H9 (cell line): Measurements from ENCODE around the gene MLYCD. TPM values are rescaled to one million over a fixed set of nuclear protein-coding genes. Genes with fewer than 3 reads are reported as not detected.

Experiments used
- DNase-seq: peaks from one replicate; pipeline ENCODE4 v3.0.0-alpha.2; 2017
- H2AFZ ChIP-seq: one replicate; pipeline ENCODE4 v1.6.1; 2013; ENCODE audit warnings: mild to moderate bottlenecking, low read length, control low read depth, moderate library complexity
- H2AK5ac ChIP-seq: 2 replicates; pipeline ENCODE4 v1.6.1; 2013; ENCODE audit warnings: low read length, control low read depth, mixed read lengths; ENCODE audit not compliant: insufficient read length
- H2BK120ac ChIP-seq: one replicate; pipeline ENCODE4 v1.6.1; 2013; ENCODE audit warnings: low read depth, mild to moderate bottlenecking, low read length, control low read depth, inconsistent platforms; ENCODE audit not compliant: poor library complexity, severe bottlenecking
- H2BK12ac ChIP-seq: 2 replicates; pipeline ENCODE4 v1.6.1; 2013; ENCODE audit warnings: low read length, control low read depth, mixed read lengths, low read depth; ENCODE audit not compliant: insufficient read length
- H2BK15ac ChIP-seq: 2 replicates; pipeline ENCODE4 v1.6.1; 2013; ENCODE audit warnings: low read depth, low read length, control low read depth
- H2BK20ac ChIP-seq: one replicate; pipeline ENCODE4 v1.6.1; 2013; ENCODE audit warnings: low read depth, mild to moderate bottlenecking, low read length, control low read depth, inconsistent platforms; ENCODE audit not compliant: poor library complexity, severe bottlenecking
- H2BK5ac ChIP-seq: 2 replicates; pipeline ENCODE4 v1.6.1; 2013; ENCODE audit warnings: low read length, control low read depth, mixed read lengths; ENCODE audit not compliant: insufficient read length
- H3K14ac ChIP-seq: 2 replicates; pipeline ENCODE4 v1.6.1; 2013; ENCODE audit warnings: low read length, control low read depth; ENCODE audit not compliant: insufficient read depth
- H3K18ac ChIP-seq: 2 replicates; pipeline ENCODE4 v1.6.1; 2013; ENCODE audit warnings: low read depth, mild to moderate bottlenecking, mixed read lengths, low read length, control low read depth; ENCODE audit not compliant: insufficient read length
- H3K23ac ChIP-seq: 2 replicates; pipeline ENCODE4 v1.6.1; 2013; ENCODE audit warnings: low read length, control low read depth, mixed read lengths, low read depth; ENCODE audit not compliant: insufficient read length
- H3K23me2 ChIP-seq: 2 replicates; pipeline ENCODE4 v1.6.1; 2013; ENCODE audit warnings: low read depth, mild to moderate bottlenecking, mixed read lengths, low read length, control low read depth; ENCODE audit not compliant: insufficient read length, poor library complexity, severe bottlenecking
- H3K27ac ChIP-seq: 2 replicates; pipeline ENCODE4 v1.5.1; 2013; ENCODE audit warnings: low read length, control low read depth, mixed read lengths, low read depth; ENCODE audit not compliant: insufficient read length
- H3K27me3 ChIP-seq: 2 replicates; pipeline ENCODE4 v1.6.1; 2013; ENCODE audit warnings: low read length, control low read depth, inconsistent platforms; ENCODE audit not compliant: insufficient read depth
- H3K4ac ChIP-seq: 2 replicates; pipeline ENCODE4 v1.6.1; 2013; ENCODE audit warnings: low read depth, mild to moderate bottlenecking, control low read depth, inconsistent platforms, low read length, moderate library complexity
- H3K4me1 ChIP-seq: 2 replicates; pipeline ENCODE4 v1.6.1; 2013; ENCODE audit warnings: low read length, control low read depth, inconsistent platforms; ENCODE audit not compliant: insufficient read depth
- H3K4me2 ChIP-seq: 2 replicates; pipeline ENCODE4 v1.6.1; 2013; ENCODE audit warnings: low read length, control low read depth, mixed read lengths; ENCODE audit not compliant: insufficient read length, insufficient read depth
- H3K56ac ChIP-seq: 2 replicates; pipeline ENCODE4 v1.6.1; 2013; ENCODE audit warnings: low read depth, mild to moderate bottlenecking, mixed read lengths, low read length, control low read depth; ENCODE audit not compliant: insufficient read length
- H3K79me1 ChIP-seq: 2 replicates; pipeline ENCODE4 v1.6.1; 2013; ENCODE audit warnings: low read depth, mild to moderate bottlenecking, moderate library complexity, low read length, control low read depth, inconsistent platforms; ENCODE audit not compliant: insufficient read depth, poor library complexity, severe bottlenecking
- H3K79me2 ChIP-seq: 2 replicates; pipeline ENCODE4 v1.6.1; 2013; ENCODE audit warnings: low read length, control low read depth, inconsistent platforms; ENCODE audit not compliant: insufficient read depth
- H3K9ac ChIP-seq: 2 replicates; pipeline ENCODE4 v1.6.1; 2013; ENCODE audit warnings: low read length, control low read depth, mixed read lengths; ENCODE audit not compliant: insufficient read length; ENCODE audit errors: extremely low read depth
- H3K9me3 ChIP-seq: one replicate; pipeline ENCODE4 v1.6.1; 2013; ENCODE audit warnings: low read depth, low read length, inconsistent platforms; ENCODE audit not compliant: control insufficient read depth
- H3T11ph ChIP-seq: one replicate; pipeline ENCODE4 v1.6.1; 2013; ENCODE audit warnings: mild to moderate bottlenecking, low read length, control low read depth, inconsistent platforms
- H4K20me1 ChIP-seq: one replicate; pipeline ENCODE4 v1.6.1; 2013; ENCODE audit not compliant: control insufficient read depth, insufficient read length, insufficient read depth
- H4K5ac ChIP-seq: 2 replicates; pipeline ENCODE4 v1.6.1; 2013; ENCODE audit warnings: low read depth, mild to moderate bottlenecking, mixed read lengths, low read length, control low read depth; ENCODE audit not compliant: insufficient read length
- H4K8ac ChIP-seq: replicated peaks from 2 replicates; pipeline ENCODE4 v1.6.1; 2013; ENCODE audit warnings: low read length, control low read depth, mixed read lengths, low read depth; ENCODE audit not compliant: insufficient read length
- H4K91ac ChIP-seq: 2 replicates; pipeline ENCODE4 v1.6.1; 2013; ENCODE audit warnings: low read depth, mild to moderate bottlenecking, moderate library complexity, mixed read lengths, low read length, control low read depth; ENCODE audit not compliant: insufficient read length
- H3K27ac Mint-ChIP-seq, 3 experiments: 2 replicates in 2 of 3; 3 replicates in 1 of 3; pipeline ENCODE4 v1.8.0; 2020 to 2021; ENCODE audit warnings: mixed read lengths in 3 of 3, mild to moderate bottlenecking in 1 of 3, moderate library complexity in 1 of 3
- H3K27me3 Mint-ChIP-seq: 2 replicates; pipeline ENCODE4 v1.8.0; 2021; ENCODE audit warnings: low read depth, mild to moderate bottlenecking, moderate library complexity, mixed read lengths
- H3K36me3 Mint-ChIP-seq, 3 experiments: 2 replicates in 2 of 3; 3 replicates in 1 of 3; pipeline ENCODE4 v1.8.0; 2020 to 2021; ENCODE audit warnings: low read depth in 3 of 3, mixed read lengths in 3 of 3; ENCODE audit not compliant: insufficient read depth in 1 of 3
- H3K4me1 Mint-ChIP-seq, 2 experiments: 2 replicates each; pipeline ENCODE4 v1.8.0; 2020; ENCODE audit warnings: mixed read lengths in 2 of 2
- H3K4me3 Mint-ChIP-seq, 2 experiments: 2 replicates in 1 of 2; 3 replicates in 1 of 2; pipeline ENCODE4 v1.8.0; 2020 to 2021; ENCODE audit warnings: mild to moderate bottlenecking in 2 of 2, mixed read lengths in 2 of 2, moderate library complexity in 1 of 2
- H3K9me3 Mint-ChIP-seq, 2 experiments: 2 replicates in 1 of 2; 3 replicates in 1 of 2; pipeline ENCODE4 v1.8.0; 2020; ENCODE audit warnings: mild to moderate bottlenecking in 2 of 2, mixed read lengths in 2 of 2, moderate library complexity in 1 of 2
- CTCF ChIP-seq: fragments of 200-600 bp; sonication (generic); conservative IDR thresholded peaks from 3 replicates; pipeline ENCODE4 v1.8.0; 2021; ENCODE audit warnings: antibody characterized with exemption, mild to moderate bottlenecking
- WGBS: extraction: QIAGEN DNeasy Blood & Tissue Kit; methylation state at CpG from one replicate; pipeline ENCODE4 v1.1.7; 2013; ENCODE audit warnings: missing lambda C conversion rate, low lambda C conversion rate, mixed read lengths; ENCODE audit not compliant: insufficient read length; ENCODE audit errors: extremely low coverage; 5-methylcytosine and 5-hydroxymethylcytosine counted together
- total RNA-seq: library from RNA; stranded (reverse); gene quantifications from 2 replicates; pipeline ENCODE4 v1.2.1, GENCODE V29; 2021

Gene MLYCD
- total RNA-seq, 1 experiment from 2014 or later: 7.1 TPM

- Histone ChIP-seq H3K79me1 (no peaks in the 10 kb centered on the region), H2AFZ (no peak overlapping the region), H2AK5ac (no peak overlapping the region), H2BK5ac (no peak overlapping the region), H3K79me2 (no peaks in the 10 kb centered on the region), H3K4ac (no peak overlapping the region), H4K5ac (no peak overlapping the region), H3T11ph (no peak overlapping the region), H2BK12ac (no peak overlapping the region), H2BK120ac (no peak overlapping the region), H3K9me3 (no peaks in the 10 kb centered on the region), H4K91ac (no peak overlapping the region), H3K18ac (no peak overlapping the region), H3K23ac (no peak overlapping the region), H3K4me2 (no peak overlapping the region), H3K23me2 (no peaks in the 10 kb centered on the region), H3K27me3 (no peaks in the 10 kb centered on the region), H3K4me1 (no peaks in the 10 kb centered on the region), H3K9ac (no peak overlapping the region), H2BK15ac (no peak overlapping the region), H4K20me1 (no peaks in the 10 kb centered on the region), H2BK20ac (no peak overlapping the region), H3K27ac (no peak overlapping the region), H3K56ac (no peak overlapping the region), H3K14ac (no peak overlapping the region), H4K8ac (no peak overlapping the region)
- Mint-ChIP-seq H3K36me3 (peaks cover 63 to 89% (median 87%) of the 10 kb centered on the region in 3 experiments), H3K27ac (no peak overlapping the region; a peak in 1 of 7 replicates), H3K4me1 (peaks cover 13 to 18% of the 10 kb centered on the region in 2 experiments), H3K9me3 (peaks cover 6 to 9% of the 10 kb centered on the region in 2 experiments), H3K4me3 (no peak overlapping the region), H3K27me3 (peaks cover 1% of the 10 kb centered on the region; the same call in 1 of the 2 replicates)
- WGBS: no CpG with 5 or more reads among the region's 14 CpGs
- no peak for DNase-seq
- no peak for TF ChIP-seq CTCF
These were observed 16.6 kb downstream of the MLYCD start for GRCh38 chr16:83915491-83915890.
